HCT116 (cell line): ENCODE data around the gene TAF4. TPM values are rescaled to one million over a fixed set of nuclear protein-coding genes. Genes with fewer than 3 reads are reported as not detected.

Experiments used
- ATAC-seq: fragments of 200-7000 bp; cut with Tn5 transposase; 2 replicates; pipeline ENCODE4 v1.9.1; 2020; ENCODE audit warnings: mild to moderate bottlenecking, moderate library complexity
- BruUV-seq: library from RNA; stranded (reverse); fragments of 400-500 nt; replicated peaks from 2 replicates; lab custom pipeline; 2021; lab: Mats Ljungman, UMichigan
- CTCF ChIA-PET: fragments of 300-600 bp; sonication (Branson Sonifier 250); formaldehyde crosslinking; loops from one replicate; lab custom pipeline; 2021; ENCODE audit warnings: antibody characterized with exemption; lab: Charles Lee
- POLR2A ChIA-PET: fragments of 300-600, 350-600 bp; sonication (Branson Sonifier 250); formaldehyde crosslinking; loops from one replicate; lab custom pipeline; 2021; ENCODE audit warnings: antibody characterized with exemption; lab: Charles Lee
- RAD21 ChIA-PET, 2 experiments: fragments of 300-600 bp; sonication (Branson Sonifier 250); formaldehyde crosslinking; loops; one replicate each; lab custom pipeline; 2023; ENCODE audit warnings: low total read pairs in 2 of 2; ENCODE audit not compliant: uncharacterized antibody in 2 of 2, unreplicated experiment in 2 of 2, low non-redundant PET in 1 of 2; lab: Charles Lee
- DNase-seq: peaks from one replicate; pipeline ENCODE4 v3.0.0-alpha.2; 2010; ENCODE audit warnings: low read depth, low spot score
- H2AFZ ChIP-seq: fragments of 200-600 bp; shearing (Covaris generic), sonication (generic); 2 replicates; pipeline ENCODE4 v1.6.1; 2017; ENCODE audit warnings: low read depth, mixed run types, mixed read lengths, antibody characterized with exemption, low read length; ENCODE audit not compliant: poor library complexity, severe bottlenecking
- H3K27ac ChIP-seq: 2 replicates; pipeline ENCODE4 v1.5.1; 2012; ENCODE audit warnings: low read depth, low read length
- H3K27me3 ChIP-seq: fragments of 200-600 bp; sonication (generic); 2 replicates; pipeline ENCODE4 v1.6.1; 2016; ENCODE audit warnings: mixed run types, low read length, mixed read lengths; ENCODE audit not compliant: insufficient read depth
- H3K36me3 ChIP-seq, 2 experiments: fragments of 200-500 bp in 1 of 2; fragments of 200-600 bp in 1 of 2; sonication (Bioruptor generic) in 1 of 2; sonication (generic) in 1 of 2; 2 replicates each; pipeline versions ENCODE4 v1.5.1 to v1.6.1; 2014 to 2016; ENCODE audit warnings: low read length in 2 of 2, inconsistent platforms in 1 of 2, mixed read lengths in 1 of 2, mixed run types in 1 of 2; ENCODE audit not compliant: insufficient read depth in 2 of 2, control insufficient read depth in 1 of 2
- H3K4me1 ChIP-seq, 2 experiments: fragments of 200-600 bp in 1 of 2; sonication (generic) in 1 of 2; 2 replicates each; pipeline versions ENCODE4 v1.5.1 to v1.6.1; 2012 to 2017; ENCODE audit warnings: low read length in 2 of 2, inconsistent platforms in 1 of 2, mild to moderate bottlenecking in 1 of 2, mixed read lengths in 1 of 2, mixed run types in 1 of 2, moderate library complexity in 1 of 2; ENCODE audit not compliant: insufficient read depth in 2 of 2, control insufficient read depth in 1 of 2
- H3K4me2 ChIP-seq: fragments of 200-600 bp; sonication (generic); 2 replicates; pipeline ENCODE4 v1.6.1; 2017; ENCODE audit warnings: mixed run types, low read length, mixed read lengths
- H3K4me3 ChIP-seq, 2 experiments: fragments of 200-600 bp in 1 of 2; sonication (generic) in 1 of 2; replicated peaks in 1 of 2; 2 replicates each; pipeline ENCODE4 v1.5.1; 2011 to 2016; ENCODE audit warnings: low read length in 2 of 2, control low read depth in 1 of 2, low read depth in 1 of 2, mild to moderate bottlenecking in 1 of 2, mixed read lengths in 1 of 2, mixed run types in 1 of 2
- H3K79me2 ChIP-seq: fragments of 200-600 bp; sonication (generic); 2 replicates; pipeline ENCODE4 v1.6.1; 2017; ENCODE audit warnings: mild to moderate bottlenecking, mixed run types, low read length, moderate library complexity, mixed read lengths; ENCODE audit not compliant: insufficient read depth
- H3K9ac ChIP-seq: fragments of 200-600 bp; sonication (generic); 2 replicates; pipeline ENCODE4 v1.6.1; 2016; ENCODE audit warnings: low read length, mixed read lengths
- H3K9me2 ChIP-seq: fragments of 200-600 bp; sonication (generic), shearing (Covaris generic); 2 replicates; pipeline ENCODE4 v1.6.1; 2017; ENCODE audit warnings: mixed run types, mild to moderate bottlenecking, moderate library complexity; ENCODE audit not compliant: insufficient read depth
- H3K9me3 ChIP-seq, 2 experiments: fragments of 200-500 bp in 1 of 2; fragments of 200-600 bp in 1 of 2; sonication (Bioruptor generic) in 1 of 2; sonication (generic) in 1 of 2; 2 replicates each; pipeline ENCODE4 v1.6.1; 2014 to 2017; ENCODE audit warnings: low read length in 2 of 2, mixed read lengths in 2 of 2, inconsistent platforms in 1 of 2, low read depth in 1 of 2, mild to moderate bottlenecking in 1 of 2, mixed run types in 1 of 2, moderate library complexity in 1 of 2; ENCODE audit not compliant: control insufficient read depth in 1 of 2, insufficient read depth in 1 of 2
- H4K20me1 ChIP-seq: fragments of 200-600 bp; sonication (generic), shearing (Covaris generic); 2 replicates; pipeline ENCODE4 v1.6.1; 2017; ENCODE audit warnings: mixed run types, mild to moderate bottlenecking, moderate library complexity; ENCODE audit not compliant: insufficient read depth
- CBX3 ChIP-seq: IDR thresholded peaks from 2 replicates; pipeline ENCODE4 v1.6.1; 2012; ENCODE audit warnings: low read depth
- CTCF ChIP-seq, 3 experiments: fragments of 200-600 bp in 1 of 3; sonication (generic) in 1 of 3; IDR thresholded peaks in 2 of 3; conservative IDR thresholded peaks in 1 of 3; 2 replicates each; pipeline ENCODE4 v1.5.1; 2012 to 2017; ENCODE audit warnings: low read depth in 2 of 3, low read length in 2 of 3, antibody characterized with exemption in 1 of 3, borderline replicate concordance in 1 of 3, control low read depth in 1 of 3, mild to moderate bottlenecking in 1 of 3, mixed read lengths in 1 of 3, mixed run types in 1 of 3, moderate library complexity in 1 of 3; ENCODE audit not compliant: insufficient read depth in 1 of 3
- ELF1 ChIP-seq: IDR thresholded peaks from 2 replicates; pipeline ENCODE4 v1.6.1; 2012; ENCODE audit warnings: low read depth, borderline replicate concordance
- EZH2phosphoT487 ChIP-seq: fragments of 200-600 bp; IDR thresholded peaks from 2 replicates; pipeline ENCODE4 v1.6.1; 2018; ENCODE audit warnings: antibody characterized with exemption, borderline replicate concordance
- MAX ChIP-seq: IDR thresholded peaks from 2 replicates; pipeline ENCODE4 v1.6.1; 2012
- RAD21 ChIP-seq: IDR thresholded peaks from 2 replicates; pipeline ENCODE4 v1.6.1; 2012; ENCODE audit warnings: low read depth, mild to moderate bottlenecking
- SRF ChIP-seq: IDR thresholded peaks from 2 replicates; pipeline ENCODE4 v1.6.1; 2012; ENCODE audit warnings: low read depth
- TCF7L2 ChIP-seq: IDR thresholded peaks from 2 replicates; pipeline ENCODE4 v1.7.0; 2011; ENCODE audit warnings: borderline replicate concordance, inconsistent platforms; ENCODE audit not compliant: insufficient read depth, insufficient read length; ENCODE audit errors: extremely low read depth
- YY1 ChIP-seq: IDR thresholded peaks from 2 replicates; pipeline ENCODE4 v1.6.1; 2011; ENCODE audit warnings: low read length, low read depth, moderate library complexity, mild to moderate bottlenecking; ENCODE audit not compliant: insufficient replicate concordance; ENCODE audit errors: extremely low read depth
- intact Hi-C: fragments of 100-400 bp; cut with micrococcal nuclease; formaldehyde crosslinking; loops from 2 replicates; pipeline ENCODE4 v1.10.0; 2022
- total RNA-seq: library from RNA; stranded (reverse); gene quantifications from one replicate; pipeline ENCODE4 v1.2.1, GENCODE V29; 2021; ENCODE audit not compliant: unreplicated experiment

Gene TAF4
- total RNA-seq, 1 experiment from 2014 or later, result 26.8 TPM

- no peak overlapping the region for H3K27ac ChIP-seq
- no peaks in the 10 kb centered on the region for H3K79me2 ChIP-seq
- H3K36me3 ChIP-seq, result no peaks in the 10 kb centered on the region
- H3K4me2 ChIP-seq, result no peak overlapping the region
- POLR2A ChIA-PET, result no interaction called here
- intact Hi-C loops, result no loop called here
- TF ChIP-seq ELF1, result no peak
- TF ChIP-seq CBX3, result no peak
- no peak for TF ChIP-seq YY1
- TF ChIP-seq CTCF (IDR thresholded peaks at IDR 0.05 in 2 of 3, conservative IDR thresholded peaks at IDR 0.05 in 1 of 3; ENCODE audit: borderline replicate concordance in 1 of 3, insufficient read depth in 1 of 3, low read depth in 2 of 3, low read length in 2 of 3), result no peak
- TF ChIP-seq TCF7L2, result no peak
- TF ChIP-seq RAD21, result no peak
- TF ChIP-seq MAX, result no peak
- TF ChIP-seq EZH2phosphoT487, result no peak
- TF ChIP-seq SRF, result no peak
- CTCF ChIA-PET, result no interaction called here
- no peak for DNase-seq
- no peaks in the 10 kb centered on the region for H4K20me1 ChIP-seq
- RAD21 ChIA-PET, result no interaction called here
- H3K27me3 ChIP-seq, result no peaks in the 10 kb centered on the region
- no peaks in the 10 kb centered on the region for H3K9me2 ChIP-seq
- H3K9ac ChIP-seq, result no peak overlapping the region
- ATAC-seq, result no peak
- H3K9me3 ChIP-seq, result no peaks in the 10 kb centered on the region
- H2AFZ ChIP-seq, result no peak overlapping the region
- peaks cover 5% of the 10 kb centered on the region in 2 experiments for H3K4me1 ChIP-seq
- H3K4me3 ChIP-seq, result no peak overlapping the region
- no TSS peak for BruUV-seq
These were observed 134.8 kb downstream of the TAF4 start for GRCh38 chr20:61930776-61931475.
